CD4-positive, alpha-beta memory T cell (primary cell): ENCODE results near the gene MAGEB10. TPM values are rescaled to one million over a fixed set of nuclear protein-coding genes. Genes with fewer than 3 reads are reported as not detected.
"Not testable (repeated sequence)": the region's sequence is repeated elsewhere in the genome, so short reads cannot be mapped to it uniquely, and the experiment has no call there.

ENCODE experiments used
- CTCF ChIA-PET: fragments of 350-600 bp; sonication (Branson Sonifier 250); formaldehyde crosslinking; loops from one replicate; lab custom pipeline; 2021; ENCODE audit warnings: inconsistent platforms; ENCODE audit not compliant: partially characterized antibody; lab: Charles Lee
- POLR2A ChIA-PET: fragments of 350-600 bp; sonication (Branson Sonifier 250); formaldehyde crosslinking; loops from one replicate; lab custom pipeline; 2021; ENCODE audit not compliant: partially characterized antibody; lab: Charles Lee
- DNase-seq, 5 donors: peaks; one replicate each; pipeline versions ENCODE4 v3.0.0 to v3.0.0-alpha.2; 2020 to 2022; ENCODE audit warnings: mixed read lengths in 1 of 5
- H3K27ac ChIP-seq: one replicate; pipeline ENCODE4 v1.7.0; 2013; ENCODE audit warnings: low read depth, low read length
- H3K27me3 ChIP-seq: 2 replicates; pipeline ENCODE4 v1.7.0; 2013; ENCODE audit warnings: mild to moderate bottlenecking, low read length, moderate library complexity; ENCODE audit not compliant: insufficient read depth
- H3K36me3 ChIP-seq: 2 replicates; pipeline ENCODE4 v1.7.0; 2013; ENCODE audit warnings: mild to moderate bottlenecking, low read length, moderate library complexity; ENCODE audit not compliant: insufficient read depth
- H3K4me1 ChIP-seq: 2 replicates; pipeline ENCODE4 v1.7.0; 2013; ENCODE audit warnings: mild to moderate bottlenecking, low read length, moderate library complexity; ENCODE audit not compliant: insufficient read depth
- H3K4me3 ChIP-seq, 2 donors: one replicate each; pipeline ENCODE4 v1.7.0; 2013; ENCODE audit warnings: low read length in 2 of 2, mild to moderate bottlenecking in 1 of 2
- H3K9me3 ChIP-seq, 2 donors: one replicate each; pipeline ENCODE4 v1.7.0; 2013; ENCODE audit warnings: low read length in 2 of 2, control low read depth in 1 of 2; ENCODE audit not compliant: control insufficient read depth in 1 of 2
- H3K27ac Mint-ChIP-seq, 7 donors: one replicate each; pipeline ENCODE4 v1.8.0; 2020 to 2021; ENCODE audit warnings: mixed read lengths in 7 of 7, mild to moderate bottlenecking in 6 of 7, inconsistent platforms in 3 of 7, moderate library complexity in 3 of 7
- H3K27me3 Mint-ChIP-seq, 2 donors: one replicate each; pipeline ENCODE4 v1.8.0; 2020 to 2021; ENCODE audit warnings: mixed read lengths in 2 of 2
- H3K36me3 Mint-ChIP-seq, 2 donors: one replicate each; pipeline ENCODE4 v1.8.0; 2020 to 2021; ENCODE audit warnings: mixed read lengths in 2 of 2, inconsistent platforms in 1 of 2, mild to moderate bottlenecking in 1 of 2
- H3K4me1 Mint-ChIP-seq, 4 donors: one replicate each; pipeline ENCODE4 v1.8.0; 2020 to 2021; ENCODE audit warnings: mixed read lengths in 4 of 4, mild to moderate bottlenecking in 1 of 4
- H3K4me3 Mint-ChIP-seq, 8 donors: one replicate each; pipeline ENCODE4 v1.8.0; 2020 to 2021; ENCODE audit warnings: mixed read lengths in 8 of 8, mild to moderate bottlenecking in 7 of 8, moderate library complexity in 6 of 8, inconsistent platforms in 3 of 8
- H3K9me3 Mint-ChIP-seq, 8 donors: one replicate each; pipeline ENCODE4 v1.8.0; 2020 to 2021; ENCODE audit warnings: mixed read lengths in 8 of 8, mild to moderate bottlenecking in 5 of 8, inconsistent platforms in 3 of 8, moderate library complexity in 1 of 8
- intact Hi-C: fragments of 100-400 bp; cut with micrococcal nuclease; formaldehyde crosslinking; loops from one replicate; pipeline ENCODE4 v1.15.1; 2023
- polyA plus RNA-seq, 2 donors: library from polyadenylated mRNA; unstranded; fragments of 300-500 nt; fragmentation: Illumina TruSeq; gene quantifications; one replicate each; pipeline ENCODE4 v1.2.3, GENCODE V29; 2021
- total RNA-seq, 2 experiments: library from RNA; stranded (reverse); gene quantifications; one replicate each; pipeline ENCODE4 v1.2.3, GENCODE V29; 2021

Gene MAGEB10
- total and polyA plus RNA-seq, 4 experiments from 2014 or later: not detected

DNA sequence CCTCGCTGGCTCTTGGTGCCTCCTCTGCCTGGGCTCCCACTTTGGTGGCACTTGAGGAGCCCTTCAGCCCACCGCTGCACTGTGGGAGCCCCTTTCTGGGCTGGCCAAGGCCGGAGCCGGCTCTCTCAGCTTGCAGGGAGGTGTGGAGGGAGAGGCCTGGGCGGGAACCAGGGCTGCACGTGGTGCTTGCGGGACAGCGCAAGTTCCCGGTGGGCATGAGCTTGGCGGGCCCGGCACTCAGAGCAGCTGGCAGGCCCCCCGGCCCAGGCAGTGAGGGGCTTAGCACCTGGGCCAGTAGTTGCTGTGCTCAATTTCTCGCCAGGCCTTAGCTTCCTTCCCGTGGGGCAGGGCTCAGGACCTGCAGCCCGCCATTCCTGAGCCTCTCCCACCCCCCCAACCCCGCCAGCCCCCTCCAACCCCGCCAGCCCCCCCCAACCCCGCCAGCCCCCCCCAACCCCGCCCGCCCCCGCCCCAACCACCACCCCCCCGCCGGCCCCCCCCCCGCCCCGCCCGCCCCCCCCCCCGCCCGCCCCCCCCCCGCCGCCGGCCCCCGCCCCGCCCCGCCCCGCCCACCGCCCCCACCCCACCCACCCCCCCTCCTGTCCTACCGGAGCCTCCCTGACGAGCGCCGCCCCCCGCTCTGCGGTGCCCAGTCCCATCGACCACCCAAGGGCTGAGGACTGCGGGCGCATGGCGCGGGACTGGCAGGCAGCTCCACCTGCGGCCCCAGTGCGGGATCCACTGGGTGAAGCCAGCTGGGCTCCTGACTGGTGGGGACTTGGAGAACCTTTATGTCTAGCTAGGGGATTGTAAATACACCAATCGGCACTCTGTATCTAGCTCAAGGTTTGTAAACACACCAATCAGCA lies 1.4 kb downstream of the MAGEB10 start:
- H3K27ac ChIP-seq, H3K4me1 Mint-ChIP-seq, CTCF ChIA-PET, H3K4me3 ChIP-seq, POLR2A ChIA-PET, H3K4me3 Mint-ChIP-seq, DNase-seq, H3K27me3 ChIP-seq, H3K36me3 Mint-ChIP-seq, H3K27me3 Mint-ChIP-seq, H3K36me3 ChIP-seq, H3K9me3 ChIP-seq, H3K9me3 Mint-ChIP-seq, intact Hi-C loops, H3K4me1 ChIP-seq, H3K27ac Mint-ChIP-seq: not testable (repeated sequence)

DNA sequence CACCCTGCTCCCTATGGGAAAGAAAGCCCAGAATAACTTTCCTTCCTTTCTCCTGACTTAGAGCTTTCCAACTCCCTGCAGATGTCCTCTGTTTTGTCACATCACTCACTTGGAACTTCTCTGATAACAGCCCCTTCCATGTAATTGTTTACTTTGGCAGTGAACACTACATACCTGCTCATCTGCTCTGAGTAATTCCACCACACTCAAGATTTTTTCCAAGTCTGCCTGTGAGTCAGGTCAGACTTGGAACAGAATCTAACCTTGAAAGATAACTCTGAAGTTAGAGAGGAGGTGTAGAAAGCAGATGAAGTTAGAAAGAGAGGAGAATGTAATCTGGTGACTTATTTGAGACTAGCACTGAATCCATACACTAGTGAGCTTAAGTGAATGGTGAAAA lies 7.4 kb downstream of the MAGEB10 start:
- no peaks in the 10 kb centered on the region for H3K27me3 Mint-ChIP-seq
- H3K27ac Mint-ChIP-seq: no peak overlapping the region
- no peaks in the 10 kb centered on the region for H3K4me1 Mint-ChIP-seq
- H3K27me3 ChIP-seq: no peaks in the 10 kb centered on the region
- no peaks in the 10 kb centered on the region for H3K9me3 ChIP-seq
- intact Hi-C loops: no loop called here
- ChIA-PET CTCF (no interaction called here), POLR2A (no interaction called here)
- H3K36me3 ChIP-seq: no peaks in the 10 kb centered on the region
- no peaks in the 10 kb centered on the region for H3K4me1 ChIP-seq
- no peaks in the 10 kb centered on the region for H3K36me3 Mint-ChIP-seq
- H3K4me3 ChIP-seq: no peak overlapping the region
- DNase-seq: no peak
- H3K4me3 Mint-ChIP-seq: no peak overlapping the region
- H3K27ac ChIP-seq: no peak overlapping the region
- H3K9me3 Mint-ChIP-seq: peaks cover 0 to 8% (median 0%) of the 10 kb centered on the region in 8 donors

DNA sequence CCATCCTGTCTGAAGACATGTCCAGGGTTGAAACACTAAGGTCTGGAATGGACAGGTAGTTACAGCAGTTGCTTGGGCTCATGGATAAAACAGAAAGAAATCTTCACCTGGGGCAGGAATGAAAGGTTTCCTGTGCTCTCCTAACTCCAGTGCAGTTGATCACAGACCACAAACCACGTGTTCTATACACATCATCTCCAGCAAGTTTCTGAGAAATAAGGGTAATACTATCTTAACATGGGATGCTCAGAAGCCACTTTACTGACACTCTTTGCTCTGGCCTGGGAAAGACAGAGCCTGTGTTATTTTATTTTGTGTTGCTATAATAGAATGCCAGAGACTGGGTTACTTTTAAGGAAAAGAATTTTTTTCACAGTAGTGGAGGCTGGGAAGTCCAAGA lies 16.0 kb downstream of the MAGEB10 start:
- Mint-ChIP-seq H3K27me3 (no peaks in the 10 kb centered on the region), H3K36me3 (no peaks in the 10 kb centered on the region), H3K9me3 (peaks cover 0 to 6% (median 0%) of the 10 kb centered on the region in 8 donors), H3K27ac (no peak overlapping the region), H3K4me1 (no peaks in the 10 kb centered on the region), H3K4me3 (no peak overlapping the region)
- ChIA-PET POLR2A (no interaction called here), CTCF (no interaction called here)
- Histone ChIP-seq H3K27me3 (no peaks in the 10 kb centered on the region), H3K27ac (no peak overlapping the region), H3K4me1 (no peaks in the 10 kb centered on the region), H3K9me3 (no peaks in the 10 kb centered on the region), H3K4me3 (no peak overlapping the region), H3K36me3 (no peaks in the 10 kb centered on the region)
- DNase-seq: no peak
- intact Hi-C loops: no loop called here

DNA sequence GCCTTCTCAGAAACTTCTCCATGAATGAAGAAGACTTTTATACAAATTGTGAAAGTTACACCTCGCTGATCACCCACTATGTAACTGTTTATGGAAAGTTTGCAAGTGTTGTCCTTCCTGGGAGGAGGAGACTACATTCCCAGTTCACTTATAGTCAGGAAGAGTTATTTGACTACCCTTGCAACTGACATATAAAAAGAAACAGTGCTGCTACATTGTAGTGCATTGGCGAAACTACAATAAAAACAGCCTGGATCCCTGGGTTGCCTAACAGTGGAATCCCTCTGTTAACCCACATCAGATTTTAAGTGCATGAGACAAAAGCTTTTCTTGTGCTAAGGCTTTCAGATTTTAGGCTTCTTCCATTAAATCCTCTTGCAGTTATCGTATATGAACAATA lies 30.4 kb downstream of the MAGEB10 start:
- Mint-ChIP-seq H3K4me1 (no peaks in the 10 kb centered on the region), H3K36me3 (no peaks in the 10 kb centered on the region), H3K4me3 (no peak overlapping the region), H3K27ac (no peak overlapping the region), H3K27me3 (no peaks in the 10 kb centered on the region), H3K9me3 (peaks cover 0 to 3% (median 0%) of the 10 kb centered on the region in 8 donors)
- no peaks in the 10 kb centered on the region for H3K27me3 ChIP-seq
- no peak for DNase-seq
- H3K4me1 ChIP-seq: no peaks in the 10 kb centered on the region
- no peak overlapping the region for H3K4me3 ChIP-seq
- H3K9me3 ChIP-seq: no peaks in the 10 kb centered on the region
- no peaks in the 10 kb centered on the region for H3K36me3 ChIP-seq
- no peak overlapping the region for H3K27ac ChIP-seq
- intact Hi-C loops: no loop called here
- POLR2A ChIA-PET: no interaction called here
- CTCF ChIA-PET: no interaction called here

DNA sequence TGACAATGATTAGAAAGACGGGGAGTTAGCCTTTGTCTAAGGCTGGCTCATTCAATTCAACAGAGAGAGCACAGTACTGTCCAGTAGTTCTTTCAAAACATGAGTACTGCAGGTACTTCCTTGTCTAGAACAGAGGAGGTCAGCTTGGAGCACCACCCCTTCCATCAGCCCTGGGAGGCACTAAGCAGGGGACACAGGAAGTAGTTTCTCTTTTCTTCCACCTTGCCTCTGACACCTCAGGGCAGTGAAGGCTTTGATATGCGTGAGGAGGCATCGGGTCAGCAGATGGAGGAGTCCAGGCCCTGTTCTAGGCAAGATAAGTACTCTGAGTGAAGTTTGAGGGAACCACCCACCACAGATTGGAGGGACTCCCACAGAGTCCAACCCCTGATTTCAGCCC lies 33.1 kb downstream of the MAGEB10 start:
- no peak overlapping the region for H3K27ac Mint-ChIP-seq
- no peak for DNase-seq
- intact Hi-C loops: no loop called here
- no peaks in the 10 kb centered on the region for H3K9me3 ChIP-seq
- H3K4me1 Mint-ChIP-seq: no peaks in the 10 kb centered on the region
- H3K36me3 Mint-ChIP-seq: no peaks in the 10 kb centered on the region
- peaks cover 0 to 2% (median 0%) of the 10 kb centered on the region in 8 donors for H3K9me3 Mint-ChIP-seq
- H3K4me3 ChIP-seq: no peak overlapping the region
- H3K4me1 ChIP-seq: no peaks in the 10 kb centered on the region
- H3K4me3 Mint-ChIP-seq: no peak overlapping the region
- ChIA-PET POLR2A (no interaction called here), CTCF (no interaction called here)
- H3K27ac ChIP-seq: no peak overlapping the region
- H3K27me3 ChIP-seq: no peaks in the 10 kb centered on the region
- H3K27me3 Mint-ChIP-seq: no peaks in the 10 kb centered on the region
- H3K36me3 ChIP-seq: no peaks in the 10 kb centered on the region

DNA sequence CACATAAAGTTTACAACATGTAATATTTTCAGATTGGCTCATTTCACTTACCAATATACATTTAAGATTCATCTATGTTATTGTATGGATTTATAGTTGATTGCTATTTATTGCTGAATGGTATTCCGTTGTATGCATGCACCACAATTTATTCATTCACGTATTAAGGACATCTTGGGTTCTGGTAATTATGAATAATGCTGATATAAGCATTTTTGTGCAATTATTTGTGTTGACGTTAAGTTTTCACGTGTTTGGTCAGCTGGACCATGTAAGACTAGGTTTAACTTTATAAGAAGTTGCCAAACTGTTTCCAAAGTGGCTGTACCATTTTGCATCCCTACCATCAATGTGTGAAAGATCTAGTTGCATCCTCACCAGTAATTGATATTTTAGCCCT lies 35.1 kb downstream of the MAGEB10 start:
- intact Hi-C loops: no loop called here
- DNase-seq: no peak
- H3K4me1 Mint-ChIP-seq: no peaks in the 10 kb centered on the region
- no peaks in the 10 kb centered on the region for H3K36me3 Mint-ChIP-seq
- no peaks in the 10 kb centered on the region for H3K27me3 Mint-ChIP-seq
- H3K4me3 Mint-ChIP-seq: no peak overlapping the region
- H3K9me3 ChIP-seq: no peaks in the 10 kb centered on the region
- H3K36me3 ChIP-seq: no peaks in the 10 kb centered on the region
- no peaks in the 10 kb centered on the region for H3K4me1 ChIP-seq
- peaks cover 0 to 2% (median 0%) of the 10 kb centered on the region in 8 donors for H3K9me3 Mint-ChIP-seq
- H3K27me3 ChIP-seq: no peaks in the 10 kb centered on the region
- H3K4me3 ChIP-seq: no peak overlapping the region
- ChIA-PET POLR2A (no interaction called here), CTCF (no interaction called here)
- H3K27ac ChIP-seq: no peak overlapping the region
- H3K27ac Mint-ChIP-seq: no peak overlapping the region

DNA sequence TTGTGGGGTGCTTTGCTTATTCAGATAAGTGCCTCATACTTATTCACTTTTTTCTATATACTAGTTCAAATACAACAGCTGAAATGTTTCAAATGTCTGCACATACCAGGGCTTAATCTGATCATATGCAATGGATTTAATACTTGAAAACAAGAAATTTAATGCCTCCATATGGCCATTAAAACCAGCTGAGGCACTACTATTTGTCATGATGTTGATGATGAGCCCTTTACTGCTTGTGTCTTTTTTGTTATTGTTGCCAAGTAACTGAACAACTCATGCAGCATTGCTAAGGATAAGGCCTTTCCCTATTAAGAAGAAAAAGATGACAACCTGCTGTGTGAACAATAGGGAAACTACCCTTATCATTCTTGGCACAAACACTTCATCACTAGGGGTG lies 52.5 kb downstream of the MAGEB10 start:
- peaks cover 0 to 7% (median 2%) of the 10 kb centered on the region in 8 donors for H3K9me3 Mint-ChIP-seq
- no peak overlapping the region for H3K27ac ChIP-seq
- no peak overlapping the region for H3K27ac Mint-ChIP-seq
- no peaks in the 10 kb centered on the region for H3K27me3 ChIP-seq
- CTCF ChIA-PET: no interaction called here
- intact Hi-C loops: no loop called here
- no peaks in the 10 kb centered on the region for H3K4me1 ChIP-seq
- no peaks in the 10 kb centered on the region for H3K36me3 ChIP-seq
- H3K27me3 Mint-ChIP-seq: no peaks in the 10 kb centered on the region
- no peak overlapping the region for H3K4me3 Mint-ChIP-seq
- H3K4me1 Mint-ChIP-seq: no peaks in the 10 kb centered on the region
- POLR2A ChIA-PET: no interaction called here
- no peak for DNase-seq
- H3K36me3 Mint-ChIP-seq: no peaks in the 10 kb centered on the region
- H3K4me3 ChIP-seq: no peak overlapping the region
- no peaks in the 10 kb centered on the region for H3K9me3 ChIP-seq
